Left forelimb (tissue), 1 donor: ENCODE measurements around the gene FKBP3.
"Not testable (repeated sequence)": the region's sequence is repeated elsewhere in the genome, so short reads cannot be mapped to it uniquely, and the experiment has no call there.

Source experiments
- DNase-seq: peaks from one replicate; pipeline ENCODE4 v3.0.0-alpha.2; 2018; ENCODE audit warnings: low spot score

Gene FKBP3

DNA sequence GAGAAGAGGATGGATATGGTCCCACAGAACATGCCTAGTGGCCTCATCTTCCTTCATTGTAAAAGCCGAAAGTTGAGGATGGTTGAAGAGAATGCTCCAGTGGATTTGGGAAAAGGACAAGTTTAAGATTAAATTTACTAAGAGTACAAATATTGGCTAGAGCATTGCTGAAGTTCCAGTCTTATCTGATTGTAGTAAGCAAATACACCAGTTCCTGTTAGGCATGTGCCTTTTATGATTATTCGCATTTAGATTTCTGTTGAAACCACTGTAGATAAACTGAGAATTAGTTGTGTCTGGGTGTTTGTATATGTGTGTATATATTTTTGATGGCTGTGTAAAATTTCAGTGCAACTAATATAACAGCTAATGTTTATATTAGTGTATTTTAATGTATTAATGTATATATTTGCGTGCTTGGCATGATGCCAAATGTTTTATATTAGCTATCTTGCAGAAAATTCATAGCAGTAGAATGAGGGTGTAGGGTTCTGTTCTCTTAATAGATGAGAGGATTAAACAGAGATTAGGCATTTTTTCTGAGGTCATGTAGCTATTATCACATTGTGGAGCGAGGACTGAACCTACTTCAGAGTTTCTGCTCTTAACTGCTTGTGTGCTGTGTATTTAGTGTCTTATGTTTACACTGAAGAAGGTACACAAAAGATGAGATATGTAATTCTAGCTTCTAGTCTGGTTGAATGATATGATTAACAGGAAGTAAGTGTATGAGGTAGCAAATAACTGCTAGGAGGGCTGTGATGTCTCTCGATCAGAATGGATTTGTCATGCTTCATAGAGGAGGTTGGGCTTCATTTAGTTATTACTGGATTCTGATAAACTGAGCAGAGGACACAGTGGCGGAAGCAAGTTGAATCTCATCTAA is 21.1 kb downstream of the FKBP3 start:
- no peak for DNase-seq

DNA sequence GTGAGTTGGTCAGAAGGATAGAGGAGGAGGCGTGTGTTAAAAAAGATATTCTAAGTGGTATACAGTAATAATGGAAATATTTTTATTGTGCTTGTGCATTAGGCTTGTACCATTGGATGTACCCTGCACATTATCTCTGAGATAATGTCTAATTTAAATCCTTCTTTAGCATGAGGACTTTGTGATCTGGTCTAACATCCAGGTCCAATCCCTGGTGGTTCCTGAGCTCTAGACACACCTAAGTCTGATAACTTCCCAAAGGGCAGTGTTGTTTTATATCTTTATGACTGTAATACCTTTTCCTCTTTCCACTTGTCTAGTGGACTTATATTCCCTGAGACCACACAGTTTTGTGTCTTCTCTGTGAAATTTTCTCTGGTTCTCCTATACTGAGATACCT is 29.7 kb downstream of the FKBP3 start:
- DNase-seq = no peak

- DNase-seq = no peak
These were observed 30.5 kb downstream of the FKBP3 start for GRCh38 chr14:45103806-45104205.

DNA sequence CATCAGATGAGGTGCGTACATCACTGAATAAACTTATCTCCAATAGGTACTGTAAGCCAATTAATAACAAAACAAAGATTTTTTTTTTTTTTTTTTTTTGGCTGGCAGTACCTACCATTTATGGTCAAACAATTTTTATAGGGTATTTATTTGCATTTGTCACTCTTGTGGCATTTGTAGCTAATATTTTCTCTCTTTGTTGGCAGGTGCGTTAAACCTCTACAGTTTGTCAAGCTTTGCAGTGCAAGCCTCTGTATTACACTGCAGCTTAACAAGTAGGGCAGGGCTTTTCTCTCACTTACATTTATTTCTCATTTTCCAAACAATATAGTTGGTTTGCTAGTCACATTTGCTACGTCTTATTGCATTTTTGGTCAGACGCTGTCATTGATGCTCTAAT is 38.1 kb downstream of the FKBP3 start:
- DNase-seq = no peak

DNA sequence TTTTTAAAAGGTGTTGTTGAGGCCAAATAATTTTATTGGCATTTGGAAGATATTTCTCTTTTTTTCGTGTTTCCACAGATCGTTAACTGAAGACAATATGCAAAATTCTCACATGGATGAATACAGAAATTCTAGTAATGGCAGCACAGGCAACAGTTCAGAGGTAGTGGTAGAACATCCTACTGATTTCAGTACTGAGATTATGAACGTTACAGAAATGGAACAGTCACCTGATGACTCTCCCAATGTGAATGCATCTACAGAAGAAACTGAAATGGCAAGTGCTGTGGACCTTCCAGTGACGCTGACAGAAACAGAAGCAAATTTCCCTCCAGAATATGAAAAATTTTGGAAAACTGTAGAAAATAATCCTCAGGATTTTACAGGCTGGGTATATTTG is 39.1 kb downstream of the FKBP3 start:
- no peak for DNase-seq

DNA sequence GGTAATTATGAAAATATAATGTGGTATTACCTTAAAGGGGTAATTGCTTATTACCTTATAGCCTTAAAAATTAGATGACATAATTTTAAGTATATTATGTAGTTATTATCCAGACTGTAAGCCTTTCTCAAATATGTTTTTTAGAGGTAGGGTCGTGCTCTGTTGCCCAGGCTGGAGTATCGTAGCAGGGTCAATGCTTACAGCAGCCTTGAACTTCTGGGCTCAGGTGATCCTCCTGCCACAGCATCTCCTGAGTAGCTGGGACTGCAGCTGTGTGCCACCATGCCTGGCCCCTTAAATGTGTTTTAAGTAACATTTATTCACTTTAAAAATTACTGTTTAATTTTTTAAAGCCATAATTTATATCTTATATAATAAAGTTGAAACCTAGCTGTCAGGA is 40.0 kb downstream of the FKBP3 start:
- no peak for DNase-seq

- no peak for DNase-seq
These were observed 42.6 kb downstream of the FKBP3 start for GRCh38 chr14:45091710-45092109.

DNA sequence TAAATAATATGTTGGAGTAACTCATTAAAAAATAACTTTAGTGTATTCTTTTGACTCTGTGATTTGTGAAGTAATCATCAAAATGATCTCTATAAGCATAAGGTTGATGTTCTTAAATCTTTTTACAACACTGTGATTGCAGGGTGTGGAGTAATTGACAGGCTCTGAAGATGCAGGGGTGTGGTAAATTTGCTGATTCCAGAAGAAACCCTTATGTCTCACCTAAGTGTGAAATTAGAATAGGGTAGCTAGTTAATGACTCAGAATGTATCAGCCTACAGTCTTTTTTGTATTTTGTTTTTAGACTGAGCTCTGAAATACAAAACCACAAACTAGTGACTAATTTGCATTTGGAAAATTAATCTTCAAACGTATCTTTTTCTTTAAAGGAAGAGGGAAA is 44.5 kb downstream of the FKBP3 start:
- DNase-seq = no peak

DNA sequence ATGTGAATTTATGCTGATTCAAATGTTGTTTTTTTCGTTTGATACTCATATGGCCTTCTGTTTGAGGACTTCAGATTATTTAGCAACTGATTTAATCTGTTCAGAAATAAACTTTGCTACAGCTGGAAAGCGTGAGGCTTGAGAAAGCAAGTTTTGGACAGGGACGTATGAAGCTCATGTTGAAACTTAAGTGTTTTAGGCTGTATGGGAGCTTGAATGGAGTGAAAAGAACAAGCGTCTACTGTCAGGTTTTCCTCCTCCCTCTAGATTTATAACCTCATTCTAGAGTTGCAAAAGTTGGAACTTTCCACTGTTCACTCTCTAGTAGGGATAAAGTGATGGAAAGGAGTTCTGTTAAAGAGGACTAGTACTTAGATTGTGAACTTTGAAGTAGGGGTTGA is 49.3 kb downstream of the FKBP3 start:
- DNase-seq = no peak

- peak; percentile 96 for DNase-seq
These were observed 50.1 kb downstream of the FKBP3 start, which contains the start of gene PRPF39 for GRCh38 chr14:45083976-45084722. PRPF39 (plus strand) TSS chr14:45084116; CDS start chr14:45095240, 11,124 bp downstream.

GRCh38 chr14:45083617-45083975 is 50.7 kb downstream of the FKBP3 start:
- no peak for DNase-seq

DNA sequence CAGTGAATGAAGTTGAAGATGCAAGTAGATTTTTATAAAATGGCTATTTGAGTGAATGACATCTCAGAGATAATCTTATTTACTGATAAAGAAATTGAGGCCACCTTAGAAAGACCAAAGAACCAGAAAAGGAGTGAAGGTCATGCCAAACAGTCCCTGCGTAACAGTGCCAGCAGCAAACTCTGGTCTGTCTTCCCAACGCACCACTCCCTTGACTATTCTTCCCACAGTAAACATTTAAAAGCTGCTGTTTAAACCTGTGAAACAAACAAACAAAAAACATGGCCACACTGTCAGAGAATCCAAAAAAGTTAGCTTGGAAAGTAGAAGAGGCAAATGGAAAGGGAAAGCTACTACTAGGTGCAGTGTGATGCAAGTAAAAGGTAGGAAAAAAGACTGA is 51.9 kb downstream of the FKBP3 start:
- no peak for DNase-seq

GRCh38 chr14:45081096-45081495 is 53.2 kb downstream of the FKBP3 start:
- DNase-seq = not testable (repeated sequence)

- DNase-seq = not testable (repeated sequence)
These were observed 53.8 kb downstream of the FKBP3 start for GRCh38 chr14:45080416-45080968.

GRCh38 chr14:45078323-45078722 is 56.0 kb downstream of the FKBP3 start:
- DNase-seq = no peak

- DNase-seq = no peak
These were observed 60.9 kb downstream of the FKBP3 start for GRCh38 chr14:45073231-45073879.

DNA sequence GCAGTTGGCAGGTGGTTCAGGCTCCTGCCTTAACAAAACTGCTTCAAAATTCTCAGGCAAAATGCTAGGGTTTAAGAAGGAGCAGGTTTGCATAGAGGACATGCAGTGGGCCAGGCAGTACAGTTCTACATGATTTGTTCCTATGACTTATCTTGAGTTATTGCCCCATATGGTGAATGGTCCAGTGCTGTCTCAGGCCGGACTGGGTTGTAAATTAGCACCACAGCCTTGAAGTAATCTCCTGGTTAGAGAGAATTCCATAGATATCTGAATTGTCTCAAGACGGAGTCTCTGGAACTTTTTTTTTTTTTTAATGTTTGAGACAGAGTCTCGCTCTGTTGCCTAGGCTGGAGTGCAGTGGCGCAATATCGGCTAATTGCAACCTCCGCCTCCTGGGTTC is 62.2 kb downstream of the FKBP3 start:
- no peak for DNase-seq

DNA sequence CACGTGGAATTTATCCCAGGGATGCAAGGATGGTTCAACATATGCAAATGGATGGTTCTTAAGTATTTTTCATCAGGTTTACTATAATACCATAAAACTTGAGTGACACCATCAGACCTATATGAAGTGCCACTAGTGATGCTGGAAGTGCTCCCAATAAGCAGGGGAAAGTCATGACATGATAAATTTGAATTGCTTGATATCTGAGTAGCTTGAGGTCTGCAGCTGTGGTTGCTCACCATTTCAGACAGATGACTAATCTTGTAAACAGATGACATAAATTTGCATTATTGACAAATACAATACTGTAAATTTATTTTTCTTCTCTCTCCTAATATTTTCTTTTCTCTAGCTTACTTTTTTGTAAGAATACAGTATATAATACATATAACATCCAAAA is 64.1 kb downstream of the FKBP3 start:
- DNase-seq = no peak

- DNase-seq = no peak
These were observed 65.9 kb downstream of the FKBP3 start for GRCh38 chr14:45068396-45068795.

DNA sequence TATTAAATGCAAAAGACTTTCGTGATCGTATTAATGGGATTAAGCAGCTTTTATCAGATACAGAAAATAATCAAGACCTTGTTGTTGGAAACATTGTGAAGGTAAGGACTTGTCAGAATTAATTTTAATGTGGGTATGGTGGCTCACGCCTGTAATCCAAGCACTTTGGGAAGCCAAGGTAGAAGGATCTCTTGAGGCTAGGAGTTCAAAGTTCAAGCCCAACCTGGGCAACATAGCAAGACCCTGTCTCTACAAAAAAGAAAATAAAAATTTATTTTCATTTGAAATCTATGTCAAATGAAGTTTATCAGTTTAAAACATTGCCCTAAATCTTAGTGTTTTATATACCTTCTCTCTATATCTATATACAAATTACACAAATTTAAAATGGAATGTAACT is 67.6 kb downstream of the FKBP3 start:
- no peak for DNase-seq

DNA sequence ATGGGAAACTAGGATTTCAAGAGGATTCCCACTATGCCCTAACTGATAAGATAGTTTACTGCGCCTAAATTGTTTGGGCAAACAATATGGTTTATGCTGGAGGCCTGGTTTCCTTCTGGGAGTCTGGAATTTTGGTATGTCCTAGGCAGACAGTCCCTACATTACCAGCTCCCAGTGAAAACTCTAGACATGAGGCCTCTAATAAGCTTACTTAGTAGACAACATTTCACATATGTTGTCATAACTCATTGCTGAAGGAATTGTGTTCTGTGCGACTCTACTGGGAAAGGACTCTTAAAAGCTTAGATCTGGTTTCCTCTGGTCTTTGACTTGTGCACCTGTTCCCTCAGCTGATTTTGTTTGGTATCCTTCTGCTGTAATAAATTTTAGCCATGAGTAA is 68.3 kb downstream of the FKBP3 start:
- no peak for DNase-seq
